T-cell (primary cell): ENCODE results near the gene MINDY4B. TPM values are rescaled to one million over a fixed set of nuclear protein-coding genes. Genes with fewer than 3 reads are reported as not detected.

Experiments
- ATAC-seq, 4 experiments: fragments of 200-7000 bp in 3 of 4; fragments of 150-1000 bp in 1 of 4; cut with Tn5 transposase; replicated peaks in 1 of 4; 1 replicate in 3 of 4; 2 replicates in 1 of 4; pipeline ENCODE4 v1.10.0; 2021; ENCODE audit warnings: moderate library complexity in 3 of 4, mild to moderate bottlenecking in 2 of 4, moderate number of reproducible peaks in 1 of 4
- CTCF ChIA-PET, 2 donors: fragments of 300-600 bp; sonication (Branson Sonifier 250); formaldehyde crosslinking; loops; one replicate each; lab custom pipeline; 2022; ENCODE audit warnings: antibody characterized with exemption in 2 of 2; lab: Charles Lee
- POLR2A ChIA-PET, 2 donors: fragments of 300-600 bp; sonication (Branson Sonifier 250); formaldehyde crosslinking; loops; one replicate each; lab custom pipeline; 2022; ENCODE audit warnings: antibody characterized with exemption in 2 of 2; lab: Charles Lee
- DNase-seq, 35 experiments: peaks; one replicate each; pipeline versions ENCODE4 v3.0.0 to v3.0.0-alpha.2; 2013 to 2023
- H3K27ac ChIP-seq: one replicate; pipeline ENCODE4 v1.5.1; 2013; ENCODE audit warnings: low read length
- H3K27me3 ChIP-seq, 2 experiments: replicated peaks in 1 of 2; 1 replicate in 1 of 2; 2 replicates in 1 of 2; pipeline versions ENCODE4 v1.6.1 to v1.7.0; 2013; ENCODE audit warnings: low read length in 1 of 2, mixed read lengths in 1 of 2; ENCODE audit not compliant: control insufficient read depth in 2 of 2, insufficient read depth in 2 of 2; ENCODE audit errors: extremely low read depth in 1 of 2
- H3K36me3 ChIP-seq, 2 donors: 1 replicate in 1 of 2; 2 replicates in 1 of 2; pipeline versions ENCODE4 v1.6.1 to v1.7.0; 2013; ENCODE audit warnings: low read length in 1 of 2; ENCODE audit not compliant: control insufficient read depth in 2 of 2, insufficient read depth in 1 of 2; ENCODE audit errors: extremely low read depth in 1 of 2
- H3K4me1 ChIP-seq, 2 experiments: 1 replicate in 1 of 2; 2 replicates in 1 of 2; pipeline versions ENCODE4 v1.6.1 to v1.7.0; 2013; ENCODE audit warnings: low read length in 2 of 2, mixed read lengths in 1 of 2; ENCODE audit not compliant: insufficient read depth in 2 of 2, control insufficient read depth in 1 of 2; ENCODE audit errors: extremely low read depth in 1 of 2
- H3K4me3 ChIP-seq, 2 donors: 1 replicate in 1 of 2; 2 replicates in 1 of 2; pipeline versions ENCODE4 v1.5.1 to v1.7.0; 2013; ENCODE audit warnings: mild to moderate bottlenecking in 2 of 2, low read length in 1 of 2, moderate library complexity in 1 of 2; ENCODE audit not compliant: control insufficient read depth in 1 of 2; ENCODE audit errors: extremely low read depth in 1 of 2
- H3K9me3 ChIP-seq: 2 replicates; pipeline ENCODE4 v1.7.0; 2013
- H3K27ac Mint-ChIP-seq, 2 donors: one replicate each; pipeline ENCODE4 v1.8.0; 2020 to 2021; ENCODE audit warnings: mild to moderate bottlenecking in 2 of 2, mixed read lengths in 2 of 2
- H3K27me3 Mint-ChIP-seq, 2 donors: one replicate each; pipeline ENCODE4 v1.8.0; 2021 to 2022; ENCODE audit warnings: mixed read lengths in 2 of 2
- H3K36me3 Mint-ChIP-seq: one replicate; pipeline ENCODE4 v1.8.0; 2021; ENCODE audit warnings: mixed read lengths
- H3K4me1 Mint-ChIP-seq, 3 donors: one replicate each; pipeline ENCODE4 v1.8.0; 2020 to 2022; ENCODE audit warnings: mixed read lengths in 3 of 3, mild to moderate bottlenecking in 1 of 3
- H3K4me3 Mint-ChIP-seq, 3 donors: one replicate each; pipeline ENCODE4 v1.8.0; 2020 to 2022; ENCODE audit warnings: mild to moderate bottlenecking in 3 of 3, mixed read lengths in 3 of 3, moderate library complexity in 3 of 3
- H3K9me3 Mint-ChIP-seq, 3 donors: one replicate each; pipeline ENCODE4 v1.8.0; 2020 to 2022; ENCODE audit warnings: mixed read lengths in 3 of 3
- WGBS: methylation state at CpG from one replicate; pipeline ENCODE4 v1.1.5; 2013; ENCODE audit warnings: missing lambda C conversion rate; ENCODE audit not compliant: insufficient coverage; 5-methylcytosine and 5-hydroxymethylcytosine counted together
- total RNA-seq, 35 experiments: library from RNA in 6 of 35; stranded (reverse) in 6 of 35; fragments of 120-200 nt in 1 of 35; gene quantifications; one replicate each; pipeline versions ENCODE4 v1.2.1 to v1.2.4 and lab custom pipeline; 2013 to 2026

MINDY4B gene
- total RNA-seq, 5 donors from 2014 or later (not counting 1 experiment from before 2014, with no cell fraction given), result not detected

GRCh38 chr3:150878996-150879575 lies 26.2 kb downstream of the MINDY4B start:
- CTCF ChIA-PET, result interaction anchor here in 1 of 2 donors (0.5 kb wide), 2 partner anchors 13 to 157 kb away, joined by 4 to 5 read pairs; no protein-coding TSS in a partner anchor
- Mint-ChIP-seq H3K27me3 (peaks cover 0 to 4% of the 10 kb centered on the region in 2 donors), H3K4me1 (no peaks in the 10 kb centered on the region), H3K36me3 (no peaks in the 10 kb centered on the region), H3K27ac (no peak overlapping the region), H3K9me3 (no peaks in the 10 kb centered on the region), H3K4me3 (no peak overlapping the region)
- Histone ChIP-seq H3K36me3 (no peaks in the 10 kb centered on the region), H3K27ac (no peak overlapping the region), H3K27me3 (peaks cover 0 to 9% of the 10 kb centered on the region in 2 experiments), H3K4me1 (no peaks in the 10 kb centered on the region), H3K9me3 (no peaks in the 10 kb centered on the region), H3K4me3 (no peak overlapping the region)
- DNase-seq, result no peak
- WGBS, result no CpG with 5 or more reads among the region's 2 CpGs
- ATAC-seq, result no peak
- POLR2A ChIA-PET, result interaction anchor here in 1 of 2 donors (0.6 kb wide), 1 partner anchor 320 kb away, joined by 7 read pairs; no protein-coding TSS in a partner anchor

GRCh38 chr3:150878290-150878689 lies 26.9 kb downstream of the MINDY4B start:
- Histone ChIP-seq H3K36me3 (no peaks in the 10 kb centered on the region), H3K9me3 (no peaks in the 10 kb centered on the region), H3K4me1 (no peaks in the 10 kb centered on the region), H3K4me3 (no peak overlapping the region), H3K27ac (no peak overlapping the region), H3K27me3 (peaks cover 0 to 5% of the 10 kb centered on the region in 2 experiments)
- Mint-ChIP-seq H3K36me3 (no peaks in the 10 kb centered on the region), H3K4me1 (no peaks in the 10 kb centered on the region), H3K27me3 (no peaks in the 10 kb centered on the region), H3K27ac (no peak overlapping the region), H3K4me3 (no peak overlapping the region), H3K9me3 (no peaks in the 10 kb centered on the region)
- ChIA-PET CTCF (no interaction called here), POLR2A (interaction anchor here in 1 of 2 donors (0.6 kb wide), 1 partner anchor 52 kb away, joined by 5 read pairs; no protein-coding TSS in a partner anchor)
- DNase-seq (no peak), ATAC-seq (no peak)
- no CpG with 5 or more reads among the region's 1 CpG for WGBS

GRCh38 chr3:150877303-150877702 lies 27.9 kb downstream of the MINDY4B start:
- 83% methylated on average over 2 of the region's 3 CpGs for WGBS
- ChIA-PET CTCF (no interaction called here), POLR2A (no interaction called here)
- no peak overlapping the region for H3K4me3 ChIP-seq
- H3K27ac ChIP-seq, result no peak overlapping the region
- H3K27ac Mint-ChIP-seq, result no peak overlapping the region
- H3K9me3 ChIP-seq, result no peaks in the 10 kb centered on the region
- no peak for ATAC-seq
- no peak for DNase-seq
- H3K9me3 Mint-ChIP-seq, result no peaks in the 10 kb centered on the region
- H3K4me1 Mint-ChIP-seq, result no peaks in the 10 kb centered on the region
- no peaks in the 10 kb centered on the region for H3K27me3 Mint-ChIP-seq
- H3K36me3 ChIP-seq, result no peaks in the 10 kb centered on the region
- H3K27me3 ChIP-seq, result peaks cover 0 to 5% of the 10 kb centered on the region in 2 experiments
- H3K4me3 Mint-ChIP-seq, result no peak overlapping the region
- no peaks in the 10 kb centered on the region for H3K4me1 ChIP-seq
- H3K36me3 Mint-ChIP-seq, result no peaks in the 10 kb centered on the region

GRCh38 chr3:150876611-150877265 lies 28.5 kb downstream of the MINDY4B start:
- CTCF ChIA-PET, result no interaction called here
- Histone ChIP-seq H3K4me1 (no peaks in the 10 kb centered on the region), H3K9me3 (no peaks in the 10 kb centered on the region), H3K27ac (no peak overlapping the region), H3K4me3 (no peak overlapping the region), H3K27me3 (peaks cover 0 to 3% of the 10 kb centered on the region in 2 experiments), H3K36me3 (no peaks in the 10 kb centered on the region)
- no peaks in the 10 kb centered on the region for H3K36me3 Mint-ChIP-seq
- DNase-seq (no peak), ATAC-seq (no peak)
- H3K4me1 Mint-ChIP-seq, result no peaks in the 10 kb centered on the region
- H3K27ac Mint-ChIP-seq, result no peak overlapping the region
- H3K4me3 Mint-ChIP-seq, result no peak overlapping the region
- POLR2A ChIA-PET, result no interaction called here
- 73% methylated on average over 2 of the region's 6 CpGs for WGBS
- H3K9me3 Mint-ChIP-seq, result no peaks in the 10 kb centered on the region
- H3K27me3 Mint-ChIP-seq, result no peaks in the 10 kb centered on the region

GRCh38 chr3:150875548-150875947 lies 29.7 kb downstream of the MINDY4B start:
- ChIA-PET CTCF (no interaction called here), POLR2A (no interaction called here)
- no peak overlapping the region for H3K4me3 ChIP-seq
- DNase-seq, result no peak
- H3K4me1 Mint-ChIP-seq, result no peaks in the 10 kb centered on the region
- ATAC-seq, result no peak
- no peak overlapping the region for H3K27ac ChIP-seq
- no peak overlapping the region for H3K27ac Mint-ChIP-seq
- no peak overlapping the region for H3K4me3 Mint-ChIP-seq
- peaks cover 0 to 3% of the 10 kb centered on the region in 2 experiments for H3K27me3 ChIP-seq
- WGBS, result 65% methylated on average over 2 of the region's 2 CpGs
- no peaks in the 10 kb centered on the region for H3K27me3 Mint-ChIP-seq
- H3K4me1 ChIP-seq, result no peaks in the 10 kb centered on the region
- H3K36me3 Mint-ChIP-seq, result no peaks in the 10 kb centered on the region
- no peaks in the 10 kb centered on the region for H3K9me3 ChIP-seq
- H3K36me3 ChIP-seq, result no peaks in the 10 kb centered on the region
- no peaks in the 10 kb centered on the region for H3K9me3 Mint-ChIP-seq

- no peak for DNase-seq
- H3K27me3 ChIP-seq, result no peaks in the 10 kb centered on the region
- Mint-ChIP-seq H3K9me3 (no peaks in the 10 kb centered on the region), H3K4me1 (no peaks in the 10 kb centered on the region), H3K27ac (no peak overlapping the region), H3K36me3 (no peaks in the 10 kb centered on the region), H3K27me3 (no peaks in the 10 kb centered on the region), H3K4me3 (no peak overlapping the region)
- CTCF ChIA-PET, result no interaction called here
- no peaks in the 10 kb centered on the region for H3K4me1 ChIP-seq
- no peak overlapping the region for H3K27ac ChIP-seq
- WGBS, result no CpG with 5 or more reads among the region's 1 CpG
- H3K4me3 ChIP-seq, result no peak overlapping the region
- no peaks in the 10 kb centered on the region for H3K9me3 ChIP-seq
- POLR2A ChIA-PET, result no interaction called here
- H3K36me3 ChIP-seq, result no peaks in the 10 kb centered on the region
- no peak for ATAC-seq
Measured at GRCh38 chr3:150874666-150875219, 30.5 kb downstream of the MINDY4B start.
